CD4-positive, alpha-beta T cell treated with Interferon alpha-2 for 1 hour (primary cell): ENCODE data around the gene WDR18.

Experiments used
- DNase-seq, 2 donors: peaks; one replicate each; pipeline ENCODE4 v3.0.0-alpha.2; 2020 to 2022

Gene WDR18, protein sequence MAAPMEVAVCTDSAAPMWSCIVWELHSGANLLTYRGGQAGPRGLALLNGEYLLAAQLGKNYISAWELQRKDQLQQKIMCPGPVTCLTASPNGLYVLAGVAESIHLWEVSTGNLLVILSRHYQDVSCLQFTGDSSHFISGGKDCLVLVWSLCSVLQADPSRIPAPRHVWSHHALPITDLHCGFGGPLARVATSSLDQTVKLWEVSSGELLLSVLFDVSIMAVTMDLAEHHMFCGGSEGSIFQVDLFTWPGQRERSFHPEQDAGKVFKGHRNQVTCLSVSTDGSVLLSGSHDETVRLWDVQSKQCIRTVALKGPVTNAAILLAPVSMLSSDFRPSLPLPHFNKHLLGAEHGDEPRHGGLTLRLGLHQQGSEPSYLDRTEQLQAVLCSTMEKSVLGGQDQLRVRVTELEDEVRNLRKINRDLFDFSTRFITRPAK

DNA sequence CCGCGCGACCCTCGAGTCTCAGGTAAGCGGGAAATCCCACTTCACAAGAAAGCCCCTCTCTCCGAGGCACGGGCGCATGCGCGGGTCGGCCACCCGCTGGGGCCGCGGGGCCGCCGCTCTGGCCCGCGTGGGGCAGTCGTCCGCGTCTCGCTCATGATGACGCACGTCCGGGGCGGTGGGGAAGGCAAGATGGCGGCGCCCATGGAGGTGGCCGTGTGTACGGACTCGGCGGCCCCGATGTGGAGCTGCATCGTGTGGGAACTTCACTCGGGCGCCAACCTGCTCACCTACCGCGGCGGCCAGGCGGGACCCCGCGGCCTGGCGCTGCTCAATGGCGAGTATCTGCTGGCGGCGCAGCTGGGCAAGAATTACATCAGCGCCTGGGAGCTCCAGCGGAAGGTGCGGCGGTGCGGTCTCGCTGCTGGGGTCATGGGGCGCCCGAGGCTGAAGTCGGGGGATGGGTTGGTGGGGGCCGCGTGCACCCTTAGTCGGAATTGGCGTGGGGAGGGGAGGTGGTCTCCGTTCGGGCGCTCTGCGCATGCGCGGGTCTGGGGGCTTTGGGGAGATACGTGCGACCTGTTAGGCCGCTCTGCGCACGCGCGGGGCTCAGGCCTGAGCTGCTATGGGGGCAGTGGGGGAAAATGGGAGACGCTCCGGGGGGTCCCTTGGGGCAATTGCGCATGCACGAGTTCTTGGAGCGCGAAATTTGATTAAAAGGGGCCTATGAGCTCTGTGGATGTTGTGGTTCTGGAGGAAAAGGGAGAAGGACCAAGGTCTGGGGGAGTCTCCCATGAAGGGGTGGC lies at the start of gene WDR18:
Gene WDR18 (plus strand): TSS at position 181 of the 803 bp plus-strand sequence. CDS start 9 bp downstream, at position 190.
- DNase-seq = peak; percentile 89 to 92

DNA sequence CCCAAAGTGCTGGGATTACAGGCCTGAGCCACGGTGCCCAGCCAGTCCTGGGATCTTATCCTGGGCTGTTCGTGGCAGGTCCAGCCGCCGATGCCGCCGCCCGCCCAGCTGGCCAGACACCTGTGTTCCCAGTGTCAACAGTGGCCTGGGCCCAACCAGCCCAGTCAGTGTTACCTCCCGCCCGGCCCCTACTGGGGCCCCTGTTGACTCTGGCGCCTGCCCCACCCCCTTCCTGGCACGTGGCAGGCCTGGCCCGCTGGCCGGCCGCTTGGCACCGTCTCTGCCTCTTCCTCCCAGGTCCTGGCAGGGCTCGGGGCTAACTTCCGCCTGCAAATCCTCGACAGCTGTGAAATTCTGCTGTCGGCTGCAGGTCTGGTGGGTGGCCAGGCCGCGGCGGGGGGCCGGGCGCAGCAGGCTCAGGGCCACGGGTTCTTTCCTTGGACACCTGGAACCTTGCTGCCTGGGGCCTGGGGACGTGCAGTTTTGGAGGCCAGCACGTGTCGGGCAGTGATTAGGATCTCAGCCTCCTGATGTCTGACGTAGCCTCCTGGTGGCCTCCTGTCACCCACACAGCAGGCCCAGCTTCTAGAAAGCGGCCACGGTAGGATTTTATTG lies 49.2 kb upstream of the WDR18 start:
- peak in 1 of 2 donors; percentile 35 for DNase-seq

DNA sequence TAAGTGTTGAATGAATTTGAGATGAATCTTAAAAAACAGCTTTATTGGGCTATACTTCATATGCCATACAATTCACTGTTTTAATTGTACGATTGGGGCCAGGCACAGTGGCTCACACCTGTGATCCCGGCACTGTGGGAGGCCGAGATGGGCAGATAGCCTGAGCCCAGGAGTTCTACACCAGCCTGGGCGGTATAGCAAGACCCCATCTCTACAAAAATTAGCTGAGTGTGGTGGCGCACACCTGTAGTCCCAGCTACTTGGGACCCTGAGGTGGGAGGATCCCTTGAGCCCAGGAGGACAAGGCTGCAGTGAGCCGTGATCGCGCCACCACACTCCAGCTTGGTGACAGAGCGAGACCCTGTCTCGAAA lies 48.0 kb upstream of the WDR18 start:
- no peak for DNase-seq

DNA sequence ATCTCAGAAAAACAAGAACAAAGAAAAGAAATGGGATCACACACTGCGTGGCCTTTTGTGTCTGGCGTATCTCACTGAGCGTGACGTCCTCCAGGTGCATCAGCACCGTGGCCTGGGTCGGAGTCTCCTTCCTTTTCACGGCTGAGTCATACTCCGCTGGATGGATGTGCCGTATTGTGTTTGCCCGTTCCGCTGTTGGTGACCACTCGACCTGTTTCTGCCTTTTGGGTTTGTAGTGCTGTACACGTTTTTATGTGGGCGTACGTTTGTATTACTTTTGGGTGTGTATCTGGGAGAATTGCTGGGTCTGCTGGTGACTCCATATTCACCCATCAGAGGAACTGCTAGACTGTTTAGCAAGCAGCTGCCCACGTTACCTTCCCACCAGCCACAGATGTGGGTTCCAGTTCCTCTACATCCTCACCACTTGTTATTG lies 46.9 kb upstream of the WDR18 start:
- DNase-seq = peak; percentile 53 to 54

DNA sequence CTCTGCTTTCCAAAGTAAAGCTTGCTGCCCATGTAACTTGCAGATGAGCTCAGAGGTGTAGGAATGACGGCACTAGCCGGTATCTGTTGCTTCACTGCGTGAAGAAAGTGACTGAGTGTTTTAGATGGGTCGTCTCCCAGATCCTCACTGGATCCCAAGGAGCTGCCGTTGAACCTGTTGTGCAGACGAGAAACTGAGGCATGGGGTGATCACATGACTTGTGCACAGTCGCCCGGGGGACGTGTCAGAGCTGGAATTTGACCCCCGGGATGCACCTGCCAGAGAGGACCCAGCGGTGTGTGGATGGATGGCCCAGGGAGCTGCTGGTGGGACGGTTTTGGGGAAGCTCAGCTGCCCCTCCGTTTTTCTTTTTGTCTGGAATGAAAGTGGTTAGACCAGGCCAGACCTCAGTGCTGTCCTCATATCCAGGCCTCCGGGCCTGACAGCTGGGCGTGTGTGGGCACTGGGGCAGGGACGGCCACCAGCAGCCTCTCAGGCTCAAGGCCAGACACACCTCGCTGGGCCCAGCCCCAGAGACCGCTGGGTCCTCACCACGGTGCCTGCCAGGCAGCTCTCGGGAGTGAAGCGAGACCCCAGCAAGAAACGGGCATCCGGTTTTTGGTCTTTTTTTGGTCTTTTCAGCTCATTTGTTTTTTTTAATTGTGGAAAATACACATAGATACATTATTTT lies 45.8 kb upstream of the WDR18 start:
- no peak for DNase-seq

DNA sequence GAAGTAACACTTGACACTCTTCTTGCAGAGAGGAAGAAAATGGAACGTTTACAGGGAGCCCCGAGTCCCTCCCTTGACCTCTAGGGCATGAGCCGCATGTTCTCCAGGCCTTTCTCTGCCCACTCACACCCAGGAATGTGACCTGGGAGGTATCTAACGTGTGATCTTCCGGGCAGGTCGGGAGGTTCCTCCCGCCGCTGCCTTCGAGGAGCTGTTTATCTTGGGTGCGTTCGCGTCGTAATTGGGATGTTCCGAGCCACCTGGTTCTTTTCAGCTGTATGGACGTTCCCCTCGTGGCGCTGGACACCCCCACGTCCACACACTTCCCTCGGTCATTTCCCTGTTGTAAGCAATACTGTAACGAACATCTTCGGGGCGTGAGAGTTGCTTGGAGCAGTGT lies 44.7 kb upstream of the WDR18 start:
- no peak for DNase-seq

DNA sequence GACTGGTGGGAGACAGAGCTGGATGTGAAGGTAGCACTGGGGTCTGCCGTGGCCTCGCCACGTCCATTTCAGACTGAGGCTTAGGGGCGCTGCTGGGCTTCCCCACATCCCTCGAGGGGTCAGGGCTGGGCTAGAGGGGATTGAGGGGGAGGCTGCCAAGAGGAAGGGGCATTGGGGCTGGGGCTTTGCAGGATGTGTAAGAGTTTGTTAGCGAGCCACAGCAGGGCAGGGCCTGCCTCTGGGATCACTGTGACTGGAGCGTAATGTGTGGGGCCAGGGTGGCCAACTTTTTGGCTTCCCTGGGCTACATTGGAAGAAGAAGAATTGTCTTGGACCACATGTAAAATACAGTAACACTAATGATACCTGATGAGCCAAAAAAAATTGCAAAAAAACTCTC lies 44.2 kb upstream of the WDR18 start:
- no peak for DNase-seq

DNA sequence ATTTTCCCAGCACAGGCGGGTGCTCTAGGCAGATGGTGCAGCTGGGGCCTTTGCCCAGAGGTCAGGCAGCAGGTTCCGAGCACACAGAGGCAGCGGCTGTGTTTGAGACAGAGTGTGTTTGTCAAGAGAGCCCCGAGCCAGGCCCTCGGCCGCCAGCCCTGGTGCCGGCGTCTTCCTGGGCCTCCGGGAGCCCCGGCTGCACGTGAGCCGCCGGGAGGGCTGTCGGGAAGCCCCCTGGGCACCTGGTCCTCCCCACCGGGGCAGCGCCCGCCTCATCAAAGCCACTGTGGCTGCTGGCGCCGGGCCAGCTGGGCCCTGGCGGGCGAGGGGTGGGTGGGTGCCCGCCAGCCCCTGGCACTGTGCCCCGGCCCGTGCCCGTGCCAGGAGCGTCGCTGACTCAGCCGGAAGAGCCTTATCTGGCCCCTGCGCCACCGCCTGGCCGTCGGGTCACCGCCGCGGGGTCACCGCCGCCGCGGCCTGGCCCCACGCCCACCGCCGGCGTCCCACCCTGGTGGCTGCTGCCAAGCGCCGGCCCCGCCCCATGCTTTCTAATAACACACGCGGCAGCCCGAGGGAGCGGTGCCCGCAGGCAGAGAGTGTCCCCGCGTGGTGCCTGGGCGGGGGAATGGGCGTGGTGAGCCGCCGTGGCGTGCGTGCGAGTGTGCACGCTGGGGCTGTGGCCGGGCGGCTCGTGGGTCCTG lies 43.4 kb upstream of the WDR18 start:
- peak; percentile 74 to 85 for DNase-seq

DNA sequence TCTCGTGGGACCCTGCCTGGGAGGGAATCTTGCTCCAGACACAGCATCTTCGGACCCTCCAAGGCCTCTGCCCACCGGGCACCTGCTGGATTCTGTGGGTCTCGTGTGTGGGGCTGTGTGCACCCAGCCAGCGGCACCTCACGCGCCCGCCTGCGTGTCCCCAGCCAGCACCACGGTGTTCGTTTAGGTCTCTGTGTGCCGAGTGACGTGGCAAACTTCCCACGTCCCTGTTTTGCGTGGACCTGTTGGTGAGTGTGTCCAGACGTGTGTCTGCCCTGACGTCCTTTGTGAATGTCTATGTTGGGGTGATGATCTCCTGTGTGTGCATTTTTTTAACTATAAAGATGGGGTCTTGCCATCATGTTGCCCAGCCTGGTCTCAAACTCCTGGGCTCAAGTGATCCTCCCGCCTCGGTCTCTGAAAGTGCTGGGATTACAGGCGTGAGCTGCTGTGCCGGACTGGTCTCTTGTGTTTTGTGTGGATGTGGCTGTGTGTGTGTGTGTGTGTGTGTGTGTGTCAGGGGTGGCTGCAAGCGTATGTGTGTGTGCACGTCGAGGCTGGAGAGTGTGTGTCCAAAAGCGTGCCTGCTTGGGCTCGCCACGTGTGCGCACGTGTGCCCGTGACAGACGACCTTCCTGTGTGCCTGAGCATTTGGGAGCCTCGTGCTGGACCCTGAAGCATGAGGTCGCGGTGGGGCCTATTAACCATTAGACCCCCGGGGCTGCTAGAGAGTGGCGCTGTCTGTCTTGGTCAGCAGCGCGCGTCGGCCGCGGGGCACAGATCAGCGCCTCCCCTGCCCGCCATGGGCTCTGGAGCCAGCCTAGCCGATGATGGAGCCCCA lies 42.6 kb upstream of the WDR18 start:
- DNase-seq = no peak

DNA sequence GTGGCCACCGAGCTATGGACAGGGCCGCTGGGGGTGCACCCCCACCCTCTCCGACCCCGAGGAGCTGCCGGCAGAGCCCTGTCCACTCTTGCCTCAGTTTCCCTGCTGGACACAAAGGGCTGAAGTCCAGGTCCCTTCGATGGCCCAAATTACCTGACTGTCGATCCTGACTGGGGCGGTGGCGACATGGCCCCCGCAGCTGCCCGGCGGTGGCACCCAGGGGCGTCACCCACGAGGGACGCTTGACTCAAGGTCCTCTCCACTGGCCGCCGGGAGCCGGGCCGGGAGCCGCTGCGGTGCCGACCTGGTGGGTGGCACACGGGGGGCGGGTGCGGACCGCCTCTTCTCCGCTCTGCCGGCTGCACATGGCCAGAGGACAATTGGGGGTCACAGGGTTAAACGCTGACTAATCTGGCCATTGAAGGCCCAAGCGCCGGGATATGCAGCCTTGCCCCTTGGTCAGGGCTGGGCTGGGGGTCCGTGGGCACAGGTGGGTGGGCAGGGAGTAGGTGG lies 42.0 kb upstream of the WDR18 start:
- no peak for DNase-seq

DNA sequence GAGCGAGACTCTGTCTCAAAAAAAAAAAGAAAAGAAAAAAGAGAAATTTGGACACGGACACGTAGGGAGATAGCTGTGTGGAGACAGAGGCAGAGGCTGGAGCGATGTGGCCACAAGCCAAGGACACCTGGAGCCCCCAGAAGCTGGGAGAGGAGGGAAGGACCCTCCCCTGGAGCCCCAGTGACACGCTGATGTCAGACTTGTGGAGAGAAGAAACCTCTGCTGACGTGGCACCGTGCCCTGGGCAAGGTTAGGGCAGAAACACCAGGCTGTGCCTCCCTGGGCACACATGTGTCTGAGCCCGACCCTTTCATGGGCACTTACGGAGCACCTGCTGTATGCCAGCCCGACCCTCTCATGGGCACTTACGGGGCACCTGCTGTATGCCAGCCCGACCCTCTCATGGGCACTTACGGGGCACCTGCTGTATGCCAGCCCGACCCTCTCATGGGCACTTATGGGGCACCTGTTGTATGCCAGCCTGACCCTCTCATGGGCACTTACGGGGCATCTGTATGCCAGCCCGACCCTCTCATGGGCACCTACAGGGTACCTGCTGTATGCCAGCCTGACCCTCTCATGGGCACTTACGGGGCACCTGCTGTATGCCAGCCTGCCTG lies 40.5 kb upstream of the WDR18 start:
- DNase-seq = no peak

DNA sequence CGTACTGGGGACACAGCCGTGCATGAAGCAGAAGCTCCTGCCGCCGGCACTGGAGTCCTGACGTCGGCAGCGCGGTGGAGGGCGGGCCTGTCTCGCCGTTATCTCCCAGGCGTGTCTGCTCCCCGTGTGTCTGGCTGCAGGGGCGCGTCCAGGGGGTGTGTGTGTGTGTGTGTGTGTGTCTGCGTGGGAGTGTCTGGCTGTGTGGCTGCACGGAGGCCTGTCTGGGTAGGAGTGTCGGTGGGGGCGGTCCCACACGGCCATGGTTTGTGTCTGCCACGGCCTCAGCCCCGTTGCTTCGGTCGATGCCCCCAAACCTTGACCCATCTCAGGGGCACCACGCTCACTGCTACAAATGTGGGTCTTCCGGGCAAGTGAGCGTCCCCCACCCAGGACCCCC lies 40.0 kb upstream of the WDR18 start:
- DNase-seq = no peak

DNA sequence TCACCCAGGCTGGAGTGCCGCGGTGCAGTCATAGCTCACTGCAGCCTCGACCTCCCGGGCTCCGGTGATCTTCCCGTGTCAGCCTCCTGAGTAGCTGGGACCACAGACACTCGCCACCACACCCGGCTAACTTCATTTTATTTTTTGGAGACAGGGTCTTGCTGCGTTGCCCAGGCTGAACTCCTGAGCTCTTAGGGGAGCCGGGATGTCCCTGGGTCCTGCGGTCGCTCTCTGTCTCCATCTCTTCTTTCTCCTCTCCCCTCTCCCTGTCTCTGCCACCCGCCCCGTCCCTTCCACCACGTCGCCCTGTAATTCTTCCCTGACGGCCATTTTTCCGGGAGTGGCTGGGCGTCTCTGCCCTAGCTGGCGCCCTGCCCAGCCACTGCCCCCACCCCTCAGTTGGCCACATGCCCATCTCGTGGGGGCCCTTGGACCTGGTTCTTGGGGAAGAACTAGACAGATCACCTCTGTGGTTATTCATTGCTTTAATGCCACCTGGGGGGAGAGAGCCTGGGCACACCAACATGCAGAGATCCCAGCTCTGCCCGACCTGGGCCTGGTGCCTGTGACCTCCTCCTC lies 39.4 kb upstream of the WDR18 start:
- no peak for DNase-seq

DNA sequence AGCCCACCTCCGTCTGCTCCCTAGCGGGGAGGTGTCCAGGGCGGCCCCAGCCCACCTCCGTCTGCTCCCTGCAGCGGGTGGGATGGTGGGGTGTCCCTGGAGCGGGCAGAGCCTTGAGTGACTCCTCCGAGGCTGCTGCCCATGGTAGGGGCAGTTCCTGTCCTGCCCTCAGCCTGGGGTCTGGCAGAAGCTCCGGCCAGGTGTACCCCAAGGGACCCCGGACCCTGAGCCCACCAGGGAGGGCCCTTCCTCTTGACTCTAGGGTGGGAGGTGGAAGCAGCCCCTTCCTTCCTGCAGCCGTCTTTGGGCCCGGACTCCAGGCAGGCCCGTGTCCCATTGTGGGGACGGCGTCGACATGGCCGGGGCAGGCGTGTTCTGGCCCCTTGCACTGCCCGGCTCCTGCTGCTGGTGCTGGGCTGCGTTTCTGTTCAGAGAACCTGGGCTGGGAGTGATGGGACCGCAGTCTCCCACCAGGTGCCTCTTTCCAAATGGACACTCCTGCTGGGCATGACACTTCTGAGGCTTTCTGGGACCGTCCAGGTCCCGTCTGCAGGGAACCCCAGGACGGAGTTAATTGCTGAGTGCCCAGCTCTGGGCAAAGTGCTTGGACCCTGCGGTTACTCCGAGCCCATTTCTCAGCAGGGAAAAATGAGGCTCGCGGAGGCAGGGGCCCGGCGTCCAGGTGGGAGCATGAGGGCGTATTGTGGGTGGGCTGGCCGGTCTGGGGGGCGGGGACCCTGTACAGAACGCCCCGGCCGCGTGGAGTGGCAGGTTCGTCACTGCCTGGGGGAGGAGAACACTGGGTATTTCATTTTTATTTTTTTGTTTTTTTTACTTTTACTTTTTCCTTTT lies 38.5 kb upstream of the WDR18 start:
- no peak for DNase-seq

DNA sequence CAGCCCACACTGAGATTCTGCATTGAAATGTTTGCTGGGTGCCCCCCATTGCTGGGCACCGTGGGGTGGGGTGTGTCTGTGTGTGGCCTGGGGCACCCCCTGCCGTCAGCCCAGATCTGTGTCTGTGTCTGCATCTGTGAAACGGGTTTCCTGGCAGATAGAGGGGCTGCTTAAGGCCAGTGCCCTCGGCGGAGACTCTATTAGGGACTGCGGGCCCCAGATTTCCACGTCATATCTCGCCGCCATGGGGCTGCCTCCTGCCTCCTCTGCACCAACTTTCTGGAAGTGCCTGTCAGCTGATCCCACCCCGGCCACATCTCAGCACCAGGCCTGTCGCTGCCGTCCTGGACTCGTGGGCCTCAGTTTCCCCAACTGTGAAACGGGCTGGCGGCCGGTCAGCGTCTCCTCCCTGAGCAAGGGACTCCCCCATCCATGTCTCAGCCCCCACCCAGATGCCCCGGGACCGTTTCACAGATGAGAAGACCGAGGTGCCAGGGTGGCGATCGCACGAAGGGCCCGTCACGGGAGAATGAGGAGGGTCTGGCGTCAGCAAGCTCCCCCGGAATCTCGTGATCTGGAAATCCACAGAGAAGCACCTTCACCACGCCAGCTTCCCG lies 36.9 kb upstream of the WDR18 start:
- DNase-seq = no peak

DNA sequence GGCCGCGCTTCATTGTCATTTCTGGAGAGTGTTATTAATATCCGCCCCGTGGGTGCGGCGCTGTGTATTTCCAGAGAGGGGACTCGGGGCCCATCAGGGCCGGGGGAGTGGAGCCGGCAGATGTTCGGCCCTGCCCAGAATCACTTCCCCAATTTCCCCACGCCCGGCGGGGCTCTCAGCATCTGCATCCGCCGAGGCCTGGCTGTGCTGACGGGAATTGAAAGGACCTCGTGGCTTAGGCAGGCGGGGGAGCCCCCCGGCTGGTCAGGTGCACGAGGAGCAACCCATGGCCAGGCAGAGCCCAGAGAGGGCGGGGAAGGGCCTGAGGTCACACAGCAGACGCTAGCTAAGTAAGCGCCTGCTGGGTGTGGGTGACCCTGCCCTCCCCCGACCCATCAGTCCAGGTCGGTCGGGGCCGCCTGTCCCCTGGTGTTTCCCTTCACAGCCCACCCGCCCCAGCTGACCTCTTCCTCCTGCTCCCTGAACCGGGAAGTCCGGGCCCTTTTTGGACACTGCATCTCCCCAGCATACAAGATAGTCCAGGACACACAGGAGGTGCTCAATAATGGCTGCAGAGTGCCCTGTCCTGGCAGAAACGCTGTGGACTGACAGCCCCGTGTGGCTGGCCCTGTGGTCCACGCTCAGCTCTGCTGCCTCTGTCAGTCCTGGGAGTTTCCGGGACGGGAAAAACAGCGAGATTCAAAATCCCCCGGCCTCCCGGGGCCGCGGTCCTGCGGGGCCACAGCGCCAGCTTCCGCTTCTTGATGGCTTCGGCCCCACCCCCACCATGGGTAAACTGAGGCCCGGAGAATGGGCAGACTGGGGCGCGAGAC lies 36.2 kb upstream of the WDR18 start:
- peak; percentile 37 to 81 for DNase-seq

DNA sequence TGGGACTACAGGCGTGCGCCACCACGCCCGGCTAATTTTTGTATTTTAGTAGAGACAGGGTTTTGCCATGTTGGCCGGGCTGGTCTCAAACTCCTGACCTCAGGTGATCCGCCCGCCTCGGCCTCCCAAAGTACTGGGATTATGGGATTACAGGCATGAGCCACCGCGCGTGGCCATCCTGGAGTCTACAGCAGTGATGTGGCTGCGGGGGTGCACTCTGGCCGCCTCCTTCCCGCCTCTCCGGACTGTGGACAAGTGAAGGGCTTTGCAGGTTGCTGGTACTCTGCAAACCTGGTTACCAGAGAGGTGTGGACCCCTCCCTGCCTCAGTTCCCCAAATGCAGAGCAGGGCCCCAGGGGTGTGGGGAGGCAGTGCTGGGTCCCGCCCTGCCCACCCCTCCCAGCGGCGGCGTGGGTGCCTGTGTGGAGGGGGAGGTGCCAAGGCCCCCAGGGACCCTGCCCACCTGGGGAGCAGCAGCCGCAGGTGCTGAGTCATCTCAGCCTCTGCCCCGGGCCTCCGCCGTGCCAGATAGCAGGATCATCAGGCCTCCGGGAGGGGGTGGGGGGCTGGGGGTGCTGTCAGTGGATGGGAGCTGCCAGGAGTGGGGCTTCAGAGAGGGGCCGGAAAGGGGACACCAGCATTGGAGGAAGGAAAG lies 35.2 kb upstream of the WDR18 start:
- no peak for DNase-seq
